ENCODE measurements around the gene CYP4A22.

GRCh38 chr1:47175227-47175934 lies 38.1 kb downstream of the CYP4A22 start:
- TF ChIP-seq CREB1 (IDR thresholded peaks at IDR 0.05; ENCODE audit: low read depth) (no peak), MAX (IDR thresholded peaks at IDR 0.05) (no peak), TCF12 (IDR thresholded peaks at IDR 0.05; ENCODE audit: low read depth) (no peak), REST (IDR thresholded peaks at IDR 0.05; ENCODE audit: low read depth) (no peak), RAD21 (IDR thresholded peaks at IDR 0.05; ENCODE audit: low read depth) (peak; percentile 74)

Data from Ishikawa (cell line).